IMR-90 (cell line): Measurements from ENCODE around the gene ABCA4. TPM values are rescaled to one million over a fixed set of nuclear protein-coding genes. Genes with fewer than 3 reads are reported as not detected.

Experiments
- ATAC-seq: fragments of 200-7000 bp; cut with Tn5 transposase; 2 replicates; pipeline ENCODE4 v1.9.1; 2020; ENCODE audit warnings: low read depth, mild to moderate bottlenecking, moderate library complexity
- BruUV-seq: library from RNA; stranded (reverse); fragments of 400-500 nt; replicated peaks from 2 replicates; lab custom pipeline; 2021; lab: Mats Ljungman, UMichigan
- CTCF ChIA-PET: fragments of 300-600 bp; formaldehyde crosslinking; extraction: SDS; loops from one replicate; lab custom pipeline; 2021; ENCODE audit warnings: antibody characterized with exemption; lab: Yijun Ruan, JAX
- POLR2A ChIA-PET: fragments of 300-600 bp; sonication (Branson Sonifier 250); formaldehyde crosslinking; loops from one replicate; lab custom pipeline; 2022; ENCODE audit warnings: antibody characterized with exemption; ENCODE audit not compliant: unreplicated experiment; lab: Charles Lee
- DNase-seq: peaks from one replicate; pipeline ENCODE4 v3.0.0; 2013
- H2AFZ ChIP-seq: replicated peaks from 2 replicates; pipeline ENCODE3; 2013; ENCODE audit warnings: low read length, mild to moderate bottlenecking; ENCODE audit not compliant: poor library complexity
- H2AK5ac ChIP-seq: 2 replicates; pipeline ENCODE4 v1.6.1; 2013; ENCODE audit warnings: low read depth, low read length, inconsistent platforms
- H2AK9ac ChIP-seq: replicated peaks from 2 replicates; pipeline ENCODE3; 2013; ENCODE audit warnings: mild to moderate bottlenecking, low read depth, low read length, moderate library complexity; ENCODE audit not compliant: poor library complexity
- H2BK120ac ChIP-seq: 2 replicates; pipeline ENCODE4 v1.6.1; 2013; ENCODE audit warnings: low read depth, low read length, inconsistent platforms
- H2BK15ac ChIP-seq: 3 replicates; pipeline ENCODE4 v1.6.1; 2013; ENCODE audit warnings: low read depth, low read length, inconsistent platforms
- H2BK20ac ChIP-seq: 2 replicates; pipeline ENCODE4 v1.6.1; 2013; ENCODE audit warnings: low read depth, mild to moderate bottlenecking, inconsistent platforms, low read length, moderate library complexity
- H2BK5ac ChIP-seq: 2 replicates; pipeline ENCODE4 v1.6.1; 2013; ENCODE audit warnings: mild to moderate bottlenecking, low read depth, low read length, inconsistent platforms; ENCODE audit not compliant: poor library complexity, severe bottlenecking
- H3K14ac ChIP-seq: replicated peaks from 2 replicates; pipeline ENCODE4 v1.6.1; 2013; ENCODE audit warnings: low read depth, low read length, inconsistent platforms
- H3K18ac ChIP-seq: 2 replicates; pipeline ENCODE4 v1.6.1; 2013; ENCODE audit warnings: low read depth, low read length, control low read depth
- H3K23ac ChIP-seq: 2 replicates; pipeline ENCODE4 v1.6.1; 2013; ENCODE audit warnings: low read depth, low read length, inconsistent platforms
- H3K27ac ChIP-seq: 2 replicates; pipeline ENCODE4 v1.5.1; 2013; ENCODE audit warnings: mild to moderate bottlenecking, control low read depth, low read length; ENCODE audit not compliant: insufficient read depth
- H3K27me3 ChIP-seq: 2 replicates; pipeline ENCODE4 v1.6.1; 2013; ENCODE audit warnings: low read length; ENCODE audit not compliant: control insufficient read depth, insufficient read depth
- H3K36me3 ChIP-seq: 2 replicates; pipeline ENCODE4 v1.6.1; 2013; ENCODE audit warnings: low read length, mixed read lengths; ENCODE audit not compliant: control insufficient read depth, insufficient read depth
- H3K4ac ChIP-seq: 2 replicates; pipeline ENCODE4 v1.6.1; 2013; ENCODE audit warnings: low read depth, low read length, inconsistent platforms
- H3K4me1 ChIP-seq: 2 replicates; pipeline ENCODE4 v1.6.1; 2013; ENCODE audit warnings: low read length, mixed read lengths; ENCODE audit not compliant: control insufficient read depth, insufficient read depth
- H3K4me2 ChIP-seq: 2 replicates; pipeline ENCODE4 v1.6.1; 2013; ENCODE audit warnings: low read depth, mild to moderate bottlenecking, control low read depth, low read length, moderate library complexity
- H3K4me3 ChIP-seq: 2 replicates; pipeline ENCODE4 v1.5.1; 2013; ENCODE audit warnings: low read depth, mild to moderate bottlenecking, control low read depth, low read length, moderate library complexity; ENCODE audit not compliant: insufficient read depth
- H3K56ac ChIP-seq: 2 replicates; pipeline ENCODE4 v1.6.1; 2013; ENCODE audit warnings: low read length, inconsistent platforms; ENCODE audit not compliant: insufficient read depth; ENCODE audit errors: extremely low read depth
- H3K79me1 ChIP-seq, 2 experiments: 2 replicates each; pipeline ENCODE4 v1.6.1; 2013; ENCODE audit warnings: low read length in 2 of 2, inconsistent platforms in 1 of 2, low read depth in 1 of 2
- H3K9ac ChIP-seq: 2 replicates; pipeline ENCODE4 v1.6.1; 2013; ENCODE audit warnings: low read depth, low read length, control low read depth
- H3K9me1 ChIP-seq: 2 replicates; pipeline ENCODE4 v1.6.1; 2013; ENCODE audit warnings: low read length, inconsistent platforms; ENCODE audit not compliant: insufficient read depth
- H3K9me3 ChIP-seq: 2 replicates; pipeline ENCODE4 v1.6.1; 2013; ENCODE audit warnings: low read length; ENCODE audit not compliant: control insufficient read depth, insufficient read depth
- H4K20me1 ChIP-seq: 2 replicates; pipeline ENCODE4 v1.6.1; 2013; ENCODE audit warnings: low read length, inconsistent platforms; ENCODE audit not compliant: insufficient read depth
- H4K5ac ChIP-seq: 2 replicates; pipeline ENCODE4 v1.6.1; 2013; ENCODE audit warnings: mild to moderate bottlenecking, low read depth, low read length, control low read depth
- H4K8ac ChIP-seq, 2 experiments: 2 replicates each; pipeline ENCODE4 v1.6.1; 2013; ENCODE audit warnings: low read depth in 2 of 2, low read length in 2 of 2, control low read depth in 1 of 2, inconsistent platforms in 1 of 2
- H4K91ac ChIP-seq: 2 replicates; pipeline ENCODE4 v1.6.1; 2013; ENCODE audit warnings: low read depth, low read length, inconsistent platforms; ENCODE audit not compliant: insufficient read depth
- BHLHE40 ChIP-seq: fragments of 150-350 bp; IDR thresholded peaks from 2 replicates; pipeline ENCODE4 v1.6.1; 2016; ENCODE audit warnings: mild to moderate bottlenecking, low read depth, low read length
- CEBPB ChIP-seq: IDR thresholded peaks from 2 replicates; pipeline ENCODE4 v1.6.1; 2012; ENCODE audit warnings: low read depth, low read length, improper control_type of control experiment
- CHD1 ChIP-seq: IDR thresholded peaks from 2 replicates; pipeline ENCODE4 v1.6.1; 2012; ENCODE audit warnings: low read depth, low read length, improper control_type of control experiment
- CTCF ChIP-seq: conservative IDR thresholded peaks from 2 replicates; pipeline ENCODE4 v1.5.1; 2012; ENCODE audit warnings: mild to moderate bottlenecking, low read depth, low read length, improper control_type of control experiment
- ELK1 ChIP-seq: fragments of 150-350 bp; IDR thresholded peaks from 2 replicates; pipeline ENCODE4 v1.6.1; 2016; ENCODE audit warnings: low read depth, mild to moderate bottlenecking, low read length, moderate library complexity, borderline replicate concordance
- FOS ChIP-seq: fragments of 150-350 bp; IDR thresholded peaks from 2 replicates; pipeline ENCODE4 v1.6.1; 2016; ENCODE audit warnings: low read depth, low read length
- MAFK ChIP-seq: IDR thresholded peaks from 2 replicates; pipeline ENCODE4 v1.6.1; 2012; ENCODE audit warnings: low read depth, low read length, improper control_type of control experiment
- MAZ ChIP-seq: IDR thresholded peaks from 2 replicates; pipeline ENCODE4 v1.6.1; 2012; ENCODE audit warnings: low read depth, mild to moderate bottlenecking, low read length, improper control_type of control experiment, moderate library complexity, borderline replicate concordance
- MXI1 ChIP-seq: IDR thresholded peaks from 2 replicates; pipeline ENCODE4 v1.6.1; 2012; ENCODE audit warnings: low read depth, mild to moderate bottlenecking, low read length, moderate library complexity, borderline replicate concordance
- NFE2L2 ChIP-seq: fragments of 150-350 bp; IDR thresholded peaks from 2 replicates; pipeline ENCODE4 v1.6.1; 2016; ENCODE audit warnings: low read depth, mild to moderate bottlenecking, low read length
- POLR2A ChIP-seq: IDR thresholded peaks from 2 replicates; pipeline ENCODE4 v1.6.1; 2012; ENCODE audit warnings: mild to moderate bottlenecking, low read depth, low read length
- RAD21 ChIP-seq: IDR thresholded peaks from 2 replicates; pipeline ENCODE4 v1.6.1; 2012; ENCODE audit warnings: low read length, improper control_type of control experiment
- RCOR1 ChIP-seq: IDR thresholded peaks from 2 replicates; pipeline ENCODE4 v1.6.1; 2012; ENCODE audit warnings: mild to moderate bottlenecking, low read length, improper control_type of control experiment; ENCODE audit not compliant: insufficient replicate concordance
- RFX5 ChIP-seq: IDR thresholded peaks from 2 replicates; pipeline ENCODE4 v1.8.0; 2012; ENCODE audit warnings: low read depth, mild to moderate bottlenecking, low read length, moderate library complexity
- SMC3 ChIP-seq: fragments of 150-350 bp; IDR thresholded peaks from 2 replicates; pipeline ENCODE4 v1.6.1; 2016; ENCODE audit warnings: low read depth, mild to moderate bottlenecking, antibody characterized with exemption, low read length, moderate library complexity
- USF2 ChIP-seq: fragments of 150-350 bp; IDR thresholded peaks from 2 replicates; pipeline ENCODE4 v1.6.1; 2017; ENCODE audit warnings: mild to moderate bottlenecking, antibody characterized with exemption, low read length, low read depth
- WGBS, 2 experiments: methylation state at CpG; one replicate each; pipeline versions ENCODE4 v1.1.5 to v1.1.7; 2013; ENCODE audit warnings: missing lambda C conversion rate in 2 of 2; ENCODE audit not compliant: insufficient read length in 1 of 2; ENCODE audit errors: extremely low coverage in 2 of 2; 5-methylcytosine and 5-hydroxymethylcytosine counted together
- dilution Hi-C: fragments of 300-500 bp; cut with HindIII; formaldehyde crosslinking; loops from one replicate; pipeline ENCODE4 v1.14.3; 2018; ENCODE audit warnings: low sequenced_read_pairs; ENCODE audit not compliant: unreplicated experiment
- in situ Hi-C: fragments of 300-500 bp; cut with MboI; formaldehyde crosslinking; loops from 3 replicates; pipeline ENCODE4 v1.14.3; 2019; ENCODE audit warnings: low sequenced_read_pairs, inconsistent platforms, mixed read lengths
- intact Hi-C: fragments of 100-400 bp; cut with micrococcal nuclease; formaldehyde crosslinking; loops from 2 replicates; pipeline ENCODE4 v1.10.0; 2022
- polyA plus RNA-seq, 3 experiments: library from polyadenylated mRNA; depleted of rRNA; stranded (reverse); fragments of >200 nt; gene quantifications; 2 replicates each; pipeline ENCODE4 v1.2.3, GENCODE V29; 2012; ENCODE audit warnings: low replicate concordance in 1 of 3
- total RNA-seq: library from RNA; depleted of rRNA; stranded (reverse); fragments of >200 nt; gene quantifications from 2 replicates; pipeline ENCODE4 v1.2.3, GENCODE V29; 2012

ABCA4 gene
- total and polyA plus RNA-seq, 2 of the 4 experiments (the other 2 are of a cell fraction): under 0.01 to 0.36 TPM

- CTCF ChIA-PET: no interaction called here
Observed at GRCh38 chr1:94113589-94114226, 7.2 kb downstream of the ABCA4 start.

More at GRCh38 chr1:94113589-94114226, 7.2 kb downstream of the ABCA4 start:
- Histone ChIP-seq H3K4me3 (no peak overlapping the region), H3K27me3 (peaks cover 18% of the 10 kb centered on the region), H3K18ac (no peak overlapping the region), H2BK120ac (no peak overlapping the region), H3K27ac (no peak overlapping the region), H4K20me1 (no peaks in the 10 kb centered on the region), H4K5ac (no peak overlapping the region), H3K14ac (no peak overlapping the region), H3K23ac (no peak overlapping the region), H4K8ac (no peak overlapping the region), H3K79me1 (no peaks in the 10 kb centered on the region), H2BK15ac (no peak overlapping the region), H2AK9ac (no peak overlapping the region), H2BK20ac (no peak overlapping the region), H3K9me3 (no peaks in the 10 kb centered on the region), H3K9ac (no peak overlapping the region), H3K56ac (no peak overlapping the region), H2BK5ac (no peak overlapping the region), H4K91ac (no peak overlapping the region), H3K4ac (no peak overlapping the region), H3K36me3 (no peaks in the 10 kb centered on the region), H2AFZ (no peak overlapping the region), H2AK5ac (no peak overlapping the region), H3K4me2 (no peak overlapping the region), H3K9me1 (no peaks in the 10 kb centered on the region), H3K4me1 (no peaks in the 10 kb centered on the region)
- TF ChIP-seq ELK1 (no peak), FOS (no peak), RCOR1 (no peak), SMC3 (no peak), MAFK (no peak), CEBPB (no peak), POLR2A (no peak), MAZ (no peak), USF2 (no peak), RFX5 (no peak), CHD1 (no peak), BHLHE40 (no peak), CTCF (no peak), RAD21 (no peak), MXI1 (no peak), NFE2L2 (no peak)
- dilution Hi-C loops (no loop called here), intact Hi-C loops (no loop called here), in situ Hi-C loops (no loop called here)
- POLR2A ChIA-PET: no interaction called here
- WGBS, 2 experiments: 60% methylated on average over 1 of the region's 2 CpGs; no CpG with 5 or more reads in 1 of the 2 experiments
- ATAC-seq (no peak), DNase-seq (no peak)
- BruUV-seq: no TSS peak
